ENCODE data around the gene USH1C.

The USH1C gene

DNA sequence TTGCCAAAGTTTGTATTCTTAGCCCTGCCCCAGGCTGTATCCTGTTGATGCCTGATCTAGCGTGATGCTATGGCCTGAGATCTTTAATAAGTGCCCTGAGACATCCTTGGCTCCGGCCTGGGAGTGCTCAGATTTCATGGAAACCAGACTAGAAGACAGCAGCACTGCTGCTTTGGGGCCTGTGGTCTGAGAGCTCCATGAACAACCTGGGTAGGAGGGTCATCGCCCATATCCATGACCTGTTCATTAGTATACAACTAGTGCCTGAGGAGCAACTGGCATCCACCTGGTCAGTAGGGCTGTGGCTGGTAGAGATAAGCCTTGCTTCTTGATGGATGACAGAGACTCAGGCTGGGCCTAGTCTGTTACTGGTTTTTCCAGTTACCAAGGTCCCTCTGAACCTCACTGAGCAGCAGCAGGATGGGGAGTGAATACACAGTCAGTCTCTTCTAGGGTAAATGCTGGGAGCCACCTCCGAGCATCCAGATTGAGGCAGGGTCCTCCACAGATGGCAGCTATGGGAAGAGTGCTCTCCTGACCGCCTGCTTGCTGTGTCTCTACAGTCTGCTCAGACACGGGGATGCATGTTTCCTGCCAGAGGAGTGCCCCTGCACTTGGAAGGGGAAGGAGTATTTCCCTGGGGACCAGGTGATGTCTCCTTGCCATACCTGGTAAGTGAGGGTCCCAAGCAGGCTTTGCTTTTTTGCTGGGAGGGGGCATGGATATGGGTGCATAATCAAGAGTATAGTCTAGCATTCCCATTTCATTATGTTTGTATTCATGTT, 41.9 kb upstream of the USH1C start:
- no peaks in the 10 kb centered on the region for H3K9me3 Mint-ChIP-seq
- H3K4me1 Mint-ChIP-seq: no peaks in the 10 kb centered on the region
- TF ChIP-seq, protein P1, sequence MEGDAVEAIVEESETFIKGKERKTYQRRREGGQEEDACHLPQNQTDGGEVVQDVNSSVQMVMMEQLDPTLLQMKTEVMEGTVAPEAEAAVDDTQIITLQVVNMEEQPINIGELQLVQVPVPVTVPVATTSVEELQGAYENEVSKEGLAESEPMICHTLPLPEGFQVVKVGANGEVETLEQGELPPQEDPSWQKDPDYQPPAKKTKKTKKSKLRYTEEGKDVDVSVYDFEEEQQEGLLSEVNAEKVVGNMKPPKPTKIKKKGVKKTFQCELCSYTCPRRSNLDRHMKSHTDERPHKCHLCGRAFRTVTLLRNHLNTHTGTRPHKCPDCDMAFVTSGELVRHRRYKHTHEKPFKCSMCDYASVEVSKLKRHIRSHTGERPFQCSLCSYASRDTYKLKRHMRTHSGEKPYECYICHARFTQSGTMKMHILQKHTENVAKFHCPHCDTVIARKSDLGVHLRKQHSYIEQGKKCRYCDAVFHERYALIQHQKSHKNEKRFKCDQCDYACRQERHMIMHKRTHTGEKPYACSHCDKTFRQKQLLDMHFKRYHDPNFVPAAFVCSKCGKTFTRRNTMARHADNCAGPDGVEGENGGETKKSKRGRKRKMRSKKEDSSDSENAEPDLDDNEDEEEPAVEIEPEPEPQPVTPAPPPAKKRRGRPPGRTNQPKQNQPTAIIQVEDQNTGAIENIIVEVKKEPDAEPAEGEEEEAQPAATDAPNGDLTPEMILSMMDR (IDR thresholded peaks at IDR 0.05; ENCODE audit: unreplicated experiment in 3 of 3): no peak
- peaks cover 6% of the 10 kb centered on the region for H3K27me3 Mint-ChIP-seq (ENCODE audit: low read depth)
- no peaks in the 10 kb centered on the region for H3K36me3 Mint-ChIP-seq (ENCODE audit: low read depth)
- no peak overlapping the region for H3K27ac Mint-ChIP-seq
- no peak overlapping the region for H3K4me3 Mint-ChIP-seq

DNA sequence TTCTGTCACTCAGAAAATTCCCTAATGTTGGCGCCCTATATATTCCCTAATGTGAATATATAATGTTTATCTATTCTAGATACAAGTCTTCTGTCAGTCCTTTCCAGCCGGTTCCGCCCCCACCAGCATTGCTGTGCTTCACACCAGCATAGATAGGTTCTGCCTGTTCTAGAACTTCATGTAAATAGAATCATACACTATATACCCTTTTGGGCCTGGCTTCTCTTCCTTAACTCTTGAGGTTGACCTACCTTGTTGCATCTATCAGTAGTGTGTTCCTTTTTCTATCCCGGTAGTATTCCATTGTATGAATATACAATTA, 37.5 kb upstream of the USH1C start:
- Mint-ChIP-seq H3K4me3 (no peak overlapping the region), H3K4me1 (no peaks in the 10 kb centered on the region), H3K36me3 (ENCODE audit: low read depth) (no peaks in the 10 kb centered on the region), H3K27me3 (ENCODE audit: low read depth) (peaks cover 10% of the 10 kb centered on the region), H3K9me3 (no peaks in the 10 kb centered on the region), H3K27ac (no peak overlapping the region)
- TF ChIP-seq, protein P1 (IDR thresholded peaks at IDR 0.05; ENCODE audit: unreplicated experiment in 3 of 3): no peak

DNA sequence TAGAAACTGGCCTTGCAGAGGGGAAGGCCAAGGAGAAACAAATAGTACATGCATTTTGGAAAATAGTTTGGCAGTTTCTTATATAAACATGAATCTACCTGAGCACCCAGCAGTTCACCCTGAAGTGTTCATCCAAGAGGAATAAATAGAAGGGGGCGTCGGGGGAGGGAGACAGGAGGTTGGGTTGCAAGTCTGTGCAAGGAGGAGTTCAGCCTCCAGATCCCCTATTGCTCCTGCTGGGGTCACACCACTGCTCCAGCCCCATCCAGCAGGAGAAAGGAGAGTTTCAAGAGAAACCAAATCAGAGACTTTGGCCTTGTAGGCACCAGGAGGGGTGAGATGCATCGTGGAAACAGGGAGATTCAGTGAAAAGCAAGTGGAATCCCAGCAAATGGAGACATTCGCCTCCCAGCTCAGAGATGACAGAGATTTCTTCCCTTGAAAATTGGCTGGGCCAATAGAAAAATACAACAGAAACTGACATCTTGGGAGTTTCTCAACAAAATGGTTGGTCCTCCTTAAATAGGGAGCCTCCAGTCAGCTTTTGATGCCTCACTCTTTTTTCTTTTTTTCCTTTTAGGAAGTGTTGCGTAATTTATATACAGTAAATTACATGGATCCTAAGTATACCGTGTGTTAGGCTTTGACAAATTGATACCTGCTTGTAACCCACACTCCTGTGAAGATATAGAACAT, 37.0 kb upstream of the USH1C start:
- Mint-ChIP-seq H3K9me3 (no peaks in the 10 kb centered on the region), H3K36me3 (ENCODE audit: low read depth) (no peaks in the 10 kb centered on the region), H3K27ac (no peak overlapping the region), H3K4me3 (no peak overlapping the region), H3K4me1 (no peaks in the 10 kb centered on the region), H3K27me3 (ENCODE audit: low read depth) (peaks cover 12% of the 10 kb centered on the region)
- TF ChIP-seq, protein P1 (IDR thresholded peaks at IDR 0.05; ENCODE audit: unreplicated experiment in 3 of 3): no peak

DNA sequence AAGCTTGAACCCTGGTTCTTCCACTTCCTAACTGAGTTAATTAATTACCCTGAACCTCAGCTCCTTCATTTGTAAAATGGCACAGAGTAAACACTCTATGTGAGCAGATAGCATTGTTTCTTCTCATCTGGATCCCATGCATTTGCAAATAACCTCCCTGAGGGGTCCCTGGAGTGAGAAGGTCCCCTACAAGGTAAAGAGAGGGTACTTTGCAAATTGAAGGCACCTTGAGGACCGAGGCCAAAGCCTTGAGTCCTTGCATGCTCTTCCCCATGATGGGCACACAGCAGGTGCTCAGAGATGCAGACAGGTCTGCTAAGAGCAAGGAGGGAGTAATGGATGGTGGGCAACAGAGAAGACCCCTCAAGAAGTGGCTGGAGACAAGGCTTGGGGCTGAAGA, 36.1 kb upstream of the USH1C start:
- Mint-ChIP-seq H3K4me3 (no peak overlapping the region), H3K27ac (no peak overlapping the region), H3K9me3 (no peaks in the 10 kb centered on the region)

DNA sequence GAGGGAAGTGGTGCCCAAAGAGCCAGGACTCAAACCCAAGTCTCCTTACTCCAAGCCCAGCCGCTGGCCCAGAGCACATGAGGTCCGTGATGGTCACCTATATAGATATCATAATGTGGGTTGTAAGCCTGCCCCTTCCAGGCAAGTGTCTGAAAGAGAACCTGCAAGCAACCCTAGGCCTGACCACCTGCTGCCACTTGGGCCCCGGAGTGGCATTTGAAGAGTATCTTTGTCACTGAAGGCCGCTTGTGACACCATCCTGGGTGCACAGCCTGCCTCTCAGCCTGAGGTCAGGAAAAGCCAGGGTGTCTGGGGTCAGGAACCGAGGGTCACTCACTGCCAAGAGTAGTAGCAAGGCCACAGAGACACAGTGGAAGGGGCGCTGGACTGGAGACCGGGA, 35.2 kb upstream of the USH1C start:
- Mint-ChIP-seq H3K4me3 (no peak overlapping the region), H3K27me3 (ENCODE audit: low read depth) (peaks cover 12% of the 10 kb centered on the region), H3K4me1 (no peaks in the 10 kb centered on the region), H3K9me3 (no peaks in the 10 kb centered on the region), H3K36me3 (ENCODE audit: low read depth) (no peaks in the 10 kb centered on the region), H3K27ac (no peak overlapping the region)
- TF ChIP-seq, protein P1 (IDR thresholded peaks at IDR 0.05; ENCODE audit: unreplicated experiment in 3 of 3): no peak

More for the DNA sequence above, 36.1 kb upstream of the USH1C start:
- H3K36me3 Mint-ChIP-seq (ENCODE audit: low read depth): no peaks in the 10 kb centered on the region
- H3K4me1 Mint-ChIP-seq: no peaks in the 10 kb centered on the region
- peaks cover 12% of the 10 kb centered on the region for H3K27me3 Mint-ChIP-seq (ENCODE audit: low read depth)
- TF ChIP-seq, protein P1 (IDR thresholded peaks at IDR 0.05; ENCODE audit: unreplicated experiment in 3 of 3): no peak

DNA sequence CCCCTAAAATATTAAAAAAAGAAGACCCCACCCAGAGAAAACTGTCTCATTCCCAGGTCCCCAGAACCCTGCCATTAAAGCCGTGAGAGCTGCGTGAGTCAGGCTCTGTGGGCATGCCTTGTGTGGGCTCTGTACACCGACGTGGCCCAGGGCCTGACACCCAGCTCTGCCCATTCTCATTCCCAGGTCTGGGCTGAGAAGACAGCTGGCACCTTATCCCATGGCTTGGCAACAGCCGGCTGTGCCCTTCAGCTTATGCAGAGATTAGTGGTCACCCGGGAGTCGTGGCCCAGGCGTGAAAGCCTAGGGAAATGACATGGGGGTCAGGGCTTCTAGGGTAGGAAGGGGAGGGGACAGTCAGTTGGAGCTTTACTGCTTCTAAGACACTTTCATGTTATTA, 34.7 kb upstream of the USH1C start:
- TF ChIP-seq, protein P1 (IDR thresholded peaks at IDR 0.05; ENCODE audit: unreplicated experiment in 3 of 3): no peak
- H3K27me3 Mint-ChIP-seq (ENCODE audit: low read depth): peaks cover 12% of the 10 kb centered on the region
- H3K4me3 Mint-ChIP-seq: no peak overlapping the region
- no peaks in the 10 kb centered on the region for H3K4me1 Mint-ChIP-seq
- H3K36me3 Mint-ChIP-seq (ENCODE audit: low read depth): no peaks in the 10 kb centered on the region
- H3K27ac Mint-ChIP-seq: no peak overlapping the region
- no peaks in the 10 kb centered on the region for H3K9me3 Mint-ChIP-seq

Data from nephron (organoid).